Measurements from ENCODE around the gene OPN1MW3. TPM values are rescaled to one million over a fixed set of nuclear protein-coding genes. Genes with fewer than 3 reads are reported as not detected.

Gene OPN1MW3
- total and polyA plus RNA-seq, 2 of the 4 experiments (the other 2 are of a cell fraction), result not detected

DNA sequence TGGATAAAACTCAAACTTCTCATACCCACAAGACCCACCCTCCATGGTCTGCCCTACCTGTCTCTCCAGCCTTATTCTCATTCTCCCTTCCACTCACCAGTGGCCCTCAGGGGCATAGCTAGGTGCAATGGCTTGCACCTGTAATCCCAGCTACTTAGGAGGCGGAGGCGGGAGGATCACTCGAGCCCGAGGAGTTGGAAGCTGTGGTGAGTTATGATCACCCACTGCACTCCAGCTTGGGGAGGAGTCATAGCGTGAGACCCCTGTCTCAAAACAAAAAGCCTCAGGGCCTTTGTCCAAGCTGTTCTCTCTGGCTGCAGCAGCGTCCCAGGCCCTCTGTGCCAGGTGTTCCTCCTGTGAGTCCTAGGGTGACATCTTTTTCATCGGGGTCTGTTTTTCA is 54.7 kb downstream of the OPN1MW3 start:
- Histone ChIP-seq H3K9me1 (ENCODE audit: insufficient read depth, low read length) (no peaks in the 10 kb centered on the region; the same call in 1 of the 2 replicates), H2BK15ac (ENCODE audit: low read depth, low read length) (no peak overlapping the region), H3K4ac (ENCODE audit: low read depth, low read length) (no peak overlapping the region), H3K56ac (ENCODE audit: extremely low read depth, insufficient read depth, low read length) (no peak overlapping the region), H2BK5ac (ENCODE audit: low read depth, low read length, poor library complexity, severe bottlenecking) (no peak overlapping the region), H3K9ac (ENCODE audit: low read depth, low read length) (no peak overlapping the region), H3K36me3 (ENCODE audit: control insufficient read depth, insufficient read depth, low read length) (no peaks in the 10 kb centered on the region), H4K5ac (ENCODE audit: low read depth, low read length) (no peak overlapping the region), H4K20me1 (ENCODE audit: insufficient read depth, low read length) (no peaks in the 10 kb centered on the region), H3K79me1 (ENCODE audit: low read depth in 1 of 2, low read length in 2 of 2) (no peaks in the 10 kb centered on the region), H2BK120ac (ENCODE audit: low read depth, low read length) (no peak overlapping the region), H3K9me3 (ENCODE audit: control insufficient read depth, insufficient read depth, low read length) (no peaks in the 10 kb centered on the region), H3K27me3 (ENCODE audit: control insufficient read depth, insufficient read depth, low read length) (peaks cover 5% of the 10 kb centered on the region; the same call in 1 of the 2 replicates), H2AK9ac (replicated peaks; ENCODE audit: low read depth, low read length, poor library complexity) (no peak overlapping the region), H3K4me1 (ENCODE audit: control insufficient read depth, insufficient read depth, low read length) (no peaks in the 10 kb centered on the region), H3K4me3 (ENCODE audit: insufficient read depth, low read depth, low read length) (no peak overlapping the region), H4K8ac (ENCODE audit: low read depth in 2 of 2, low read length in 2 of 2) (no peak overlapping the region), H3K4me2 (ENCODE audit: low read depth, low read length) (no peak overlapping the region), H3K23ac (ENCODE audit: low read depth, low read length) (no peak overlapping the region), H2AK5ac (ENCODE audit: low read depth, low read length) (no peak overlapping the region), H3K14ac (replicated peaks; ENCODE audit: low read depth, low read length) (no peak overlapping the region), H2AFZ (replicated peaks; ENCODE audit: low read length, poor library complexity) (no peak overlapping the region), H2BK20ac (ENCODE audit: low read depth, low read length) (no peak overlapping the region), H3K27ac (ENCODE audit: insufficient read depth, low read length) (no peak overlapping the region), H4K91ac (ENCODE audit: insufficient read depth, low read depth, low read length) (no peak overlapping the region), H3K18ac (ENCODE audit: low read depth, low read length) (no peak overlapping the region)
- WGBS, 2 experiments (ENCODE audit: extremely low coverage in 2 of 2, insufficient read length in 1 of 2), result 50% methylated on average over 1 of the region's 7 CpGs; no CpG with 5 or more reads in 1 of the 2 experiments
- intact Hi-C loops (cut with micrococcal nuclease) (no loop called here), in situ Hi-C loops (cut with MboI; ENCODE audit: low sequenced_read_pairs) (no loop called here), dilution Hi-C loops (cut with HindIII; ENCODE audit: low sequenced_read_pairs, unreplicated experiment) (no loop called here)
- DNase-seq, result no peak
- POLR2A ChIA-PET (ENCODE audit: unreplicated experiment), result no interaction called here
- CTCF ChIA-PET, result no interaction called here
- ATAC-seq (ENCODE audit: low read depth), result no peak
- no TSS peak for BruUV-seq (replicated peaks)
- TF ChIP-seq, protein P1, sequence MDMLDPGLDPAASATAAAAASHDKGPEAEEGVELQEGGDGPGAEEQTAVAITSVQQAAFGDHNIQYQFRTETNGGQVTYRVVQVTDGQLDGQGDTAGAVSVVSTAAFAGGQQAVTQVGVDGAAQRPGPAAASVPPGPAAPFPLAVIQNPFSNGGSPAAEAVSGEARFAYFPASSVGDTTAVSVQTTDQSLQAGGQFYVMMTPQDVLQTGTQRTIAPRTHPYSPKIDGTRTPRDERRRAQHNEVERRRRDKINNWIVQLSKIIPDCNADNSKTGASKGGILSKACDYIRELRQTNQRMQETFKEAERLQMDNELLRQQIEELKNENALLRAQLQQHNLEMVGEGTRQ (IDR thresholded peaks at IDR 0.05; ENCODE audit: low read depth, low read length), result no peak
- TF ChIP-seq, protein P2, sequence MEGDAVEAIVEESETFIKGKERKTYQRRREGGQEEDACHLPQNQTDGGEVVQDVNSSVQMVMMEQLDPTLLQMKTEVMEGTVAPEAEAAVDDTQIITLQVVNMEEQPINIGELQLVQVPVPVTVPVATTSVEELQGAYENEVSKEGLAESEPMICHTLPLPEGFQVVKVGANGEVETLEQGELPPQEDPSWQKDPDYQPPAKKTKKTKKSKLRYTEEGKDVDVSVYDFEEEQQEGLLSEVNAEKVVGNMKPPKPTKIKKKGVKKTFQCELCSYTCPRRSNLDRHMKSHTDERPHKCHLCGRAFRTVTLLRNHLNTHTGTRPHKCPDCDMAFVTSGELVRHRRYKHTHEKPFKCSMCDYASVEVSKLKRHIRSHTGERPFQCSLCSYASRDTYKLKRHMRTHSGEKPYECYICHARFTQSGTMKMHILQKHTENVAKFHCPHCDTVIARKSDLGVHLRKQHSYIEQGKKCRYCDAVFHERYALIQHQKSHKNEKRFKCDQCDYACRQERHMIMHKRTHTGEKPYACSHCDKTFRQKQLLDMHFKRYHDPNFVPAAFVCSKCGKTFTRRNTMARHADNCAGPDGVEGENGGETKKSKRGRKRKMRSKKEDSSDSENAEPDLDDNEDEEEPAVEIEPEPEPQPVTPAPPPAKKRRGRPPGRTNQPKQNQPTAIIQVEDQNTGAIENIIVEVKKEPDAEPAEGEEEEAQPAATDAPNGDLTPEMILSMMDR (conservative IDR thresholded peaks at IDR 0.05; ENCODE audit: low read depth, low read length), result no peak
- no peak for TF ChIP-seq RFX5 (IDR thresholded peaks at IDR 0.05; ENCODE audit: low read depth, low read length)
- TF ChIP-seq POLR2A (IDR thresholded peaks at IDR 0.05; ENCODE audit: low read depth, low read length), result no peak
- TF ChIP-seq FOS (IDR thresholded peaks at IDR 0.05; ENCODE audit: low read depth, low read length), result no peak
- TF ChIP-seq MAZ (IDR thresholded peaks at IDR 0.05; ENCODE audit: borderline replicate concordance, low read depth, low read length), result no peak
- TF ChIP-seq CEBPB (IDR thresholded peaks at IDR 0.05; ENCODE audit: low read depth, low read length), result no peak
- no peak for TF ChIP-seq MXI1 (IDR thresholded peaks at IDR 0.05; ENCODE audit: borderline replicate concordance, low read depth, low read length)
- no peak for TF ChIP-seq MAFK (IDR thresholded peaks at IDR 0.05; ENCODE audit: low read depth, low read length)
- no peak for TF ChIP-seq RAD21 (IDR thresholded peaks at IDR 0.05; ENCODE audit: low read length)
- TF ChIP-seq SMC3 (IDR thresholded peaks at IDR 0.05; ENCODE audit: low read depth, low read length), result no peak
- TF ChIP-seq BHLHE40 (IDR thresholded peaks at IDR 0.05; ENCODE audit: low read depth, low read length), result no peak
- TF ChIP-seq RCOR1 (IDR thresholded peaks at IDR 0.05; ENCODE audit: insufficient replicate concordance, low read length), result no peak
- TF ChIP-seq, protein P3, sequence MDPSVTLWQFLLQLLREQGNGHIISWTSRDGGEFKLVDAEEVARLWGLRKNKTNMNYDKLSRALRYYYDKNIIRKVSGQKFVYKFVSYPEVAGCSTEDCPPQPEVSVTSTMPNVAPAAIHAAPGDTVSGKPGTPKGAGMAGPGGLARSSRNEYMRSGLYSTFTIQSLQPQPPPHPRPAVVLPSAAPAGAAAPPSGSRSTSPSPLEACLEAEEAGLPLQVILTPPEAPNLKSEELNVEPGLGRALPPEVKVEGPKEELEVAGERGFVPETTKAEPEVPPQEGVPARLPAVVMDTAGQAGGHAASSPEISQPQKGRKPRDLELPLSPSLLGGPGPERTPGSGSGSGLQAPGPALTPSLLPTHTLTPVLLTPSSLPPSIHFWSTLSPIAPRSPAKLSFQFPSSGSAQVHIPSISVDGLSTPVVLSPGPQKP (IDR thresholded peaks at IDR 0.05; ENCODE audit: borderline replicate concordance, low read depth, low read length), result no peak
- TF ChIP-seq NFE2L2 (IDR thresholded peaks at IDR 0.05; ENCODE audit: low read depth, low read length), result no peak
- TF ChIP-seq CHD1 (IDR thresholded peaks at IDR 0.05; ENCODE audit: low read depth, low read length), result no peak

Measured in IMR-90 (cell line).